ENCODE results near the gene LSM7.

GRCh38 chr19:2334426-2334825 lies 6.0 kb upstream of the LSM7 start:
- TF ChIP-seq YY1 (IDR thresholded peaks at IDR 0.05; ENCODE audit: insufficient read depth, insufficient read length) (no peak), ZNF274 (IDR thresholded peaks at IDR 0.05; ENCODE audit: low read depth, low read length) (no peak), SUZ12 (IDR thresholded peaks at IDR 0.05; ENCODE audit: extremely low read depth, insufficient read depth, insufficient read length) (no peak)

Data from NT2/D1 (cell line).